Endothelial cell of umbilical vein (primary cell): ENCODE measurements around the gene LRRC53. TPM values are rescaled to one million over a fixed set of nuclear protein-coding genes. Genes with fewer than 3 reads are reported as not detected.

Experiments used
- BruUV-seq: library from RNA; stranded (reverse); fragments of 400-500 nt; replicated peaks from 2 replicates; lab custom pipeline; 2021; lab: Mats Ljungman, UMichigan
- CTCF ChIA-PET: fragments of 300-600, 350-600 bp; sonication (Branson Sonifier 250); formaldehyde crosslinking; loops from one replicate; lab custom pipeline; 2021; ENCODE audit warnings: antibody characterized with exemption, inconsistent platforms; lab: Charles Lee
- POLR2A ChIA-PET: fragments of 300-600, 350-600 bp; sonication (Branson Sonifier 250); formaldehyde crosslinking; loops from one replicate; lab custom pipeline; 2021; ENCODE audit warnings: antibody characterized with exemption, inconsistent platforms; lab: Charles Lee
- DNase-seq: peaks from one replicate; pipeline ENCODE4 v3.0.0-alpha.2; 2011; ENCODE audit warnings: low read depth, low spot score
- FAIRE-seq: peaks from 2 replicates; lab custom pipeline; 2011; peaks lifted over from hg19 to GRCh38; lab: Jason Lieb, UNC
- H2AFZ ChIP-seq: 2 replicates; pipeline ENCODE4 v1.6.0; 2012; ENCODE audit warnings: low read depth, low read length, control low read depth, inconsistent platforms
- H3K27ac ChIP-seq: 2 replicates; pipeline ENCODE4 v1.5.1; 2011; ENCODE audit warnings: low read depth, mild to moderate bottlenecking, control low read depth, low read length, moderate library complexity; ENCODE audit not compliant: insufficient read depth
- H3K27me3 ChIP-seq, 2 experiments: 2 replicates each; pipeline versions ENCODE4 v1.6.0 to v1.6.1; 2011; ENCODE audit warnings: low read length in 2 of 2, mixed read lengths in 1 of 2; ENCODE audit not compliant: control insufficient read depth in 2 of 2, insufficient read depth in 2 of 2
- H3K36me3 ChIP-seq, 2 experiments: 2 replicates in 1 of 2; 3 replicates in 1 of 2; pipeline ENCODE4 v1.5.1; 2011; ENCODE audit warnings: low read length in 2 of 2, mild to moderate bottlenecking in 1 of 2, moderate library complexity in 1 of 2; ENCODE audit not compliant: control insufficient read depth in 2 of 2, insufficient read depth in 2 of 2; ENCODE audit errors: extremely low read depth in 1 of 2
- H3K4me1 ChIP-seq: 3 replicates; pipeline ENCODE4 v1.5.1; 2011; ENCODE audit warnings: mild to moderate bottlenecking, low read length; ENCODE audit not compliant: control insufficient read depth, insufficient read depth; ENCODE audit errors: extremely low read depth
- H3K4me2 ChIP-seq: 2 replicates; pipeline ENCODE4 v1.6.1; 2011; ENCODE audit warnings: low read length, control low read depth, mixed read lengths; ENCODE audit not compliant: insufficient read depth
- H3K4me3 ChIP-seq, 3 experiments: fragments of 200-600 bp in 1 of 3; sonication (generic), shearing (Covaris generic) in 1 of 3; replicated peaks in 1 of 3; 2 replicates each; pipeline ENCODE4 v1.5.1; 2011 to 2016; ENCODE audit warnings: control low read depth in 3 of 3, low read length in 3 of 3, mild to moderate bottlenecking in 2 of 3, inconsistent platforms in 1 of 3, low read depth in 1 of 3, moderate library complexity in 1 of 3; ENCODE audit not compliant: insufficient read depth in 1 of 3
- H3K79me2 ChIP-seq: 2 replicates; pipeline ENCODE4 v1.6.0; 2012; ENCODE audit warnings: low read length, inconsistent platforms; ENCODE audit not compliant: control insufficient read depth, insufficient read depth
- H3K9ac ChIP-seq: replicated peaks from 2 replicates; pipeline ENCODE3; 2011; ENCODE audit warnings: low read length, control low read depth; ENCODE audit not compliant: insufficient read depth; ENCODE audit errors: extremely low read depth
- H3K9me1 ChIP-seq: replicated peaks from 3 replicates; pipeline ENCODE4 v1.6.0; 2011; ENCODE audit warnings: mild to moderate bottlenecking, low read length; ENCODE audit not compliant: control insufficient read depth, insufficient read depth; ENCODE audit errors: extremely low read depth
- H3K9me3 ChIP-seq: replicated peaks from 2 replicates; pipeline ENCODE4 v1.5.1; 2012; ENCODE audit warnings: low read length, inconsistent platforms; ENCODE audit not compliant: control insufficient read depth, insufficient read depth
- H4K20me1 ChIP-seq: replicated peaks from 2 replicates; pipeline ENCODE3; 2011; ENCODE audit warnings: mild to moderate bottlenecking, low read length; ENCODE audit not compliant: control insufficient read depth, insufficient read depth; ENCODE audit errors: extremely low read depth
- CTCF ChIP-seq, 2 donors: IDR thresholded peaks; 1 replicate in 1 of 2; 2 replicates in 1 of 2; pipeline ENCODE4 v1.5.1; 2011; ENCODE audit warnings: low read length in 2 of 2, mild to moderate bottlenecking in 2 of 2, moderate library complexity in 2 of 2, control low read depth in 1 of 2, inconsistent platforms in 1 of 2, low read depth in 1 of 2; ENCODE audit not compliant: insufficient read depth in 1 of 2; ENCODE audit errors: extremely low read depth in 1 of 2
- EZH2 ChIP-seq: IDR thresholded peaks from 2 replicates; pipeline ENCODE4 v1.6.1; 2012; ENCODE audit warnings: borderline replicate concordance, low read depth, mild to moderate bottlenecking, moderate library complexity, low read length, inconsistent platforms; ENCODE audit not compliant: severe bottlenecking
- FOS ChIP-seq: IDR thresholded peaks from 2 replicates; pipeline ENCODE4 v1.6.1; 2011; ENCODE audit warnings: mild to moderate bottlenecking, low read length, moderate library complexity, borderline replicate concordance; ENCODE audit not compliant: insufficient read depth
- GATA2 ChIP-seq: IDR thresholded peaks from 2 replicates; pipeline ENCODE4 v1.7.0; 2011; ENCODE audit warnings: low read depth, mild to moderate bottlenecking, moderate library complexity, mixed read lengths, low read length; ENCODE audit not compliant: insufficient read length, insufficient read depth
- JUN ChIP-seq: IDR thresholded peaks from 2 replicates; pipeline ENCODE4 v1.6.1; 2011; ENCODE audit warnings: borderline replicate concordance, low read depth; ENCODE audit not compliant: insufficient read length, insufficient read depth
- MAX ChIP-seq: IDR thresholded peaks from 2 replicates; pipeline ENCODE4 v1.6.1; 2011; ENCODE audit not compliant: insufficient read depth, insufficient read length
- MYC ChIP-seq: IDR thresholded peaks from one replicate; pipeline ENCODE4 v1.6.1; 2011; ENCODE audit warnings: mild to moderate bottlenecking, low read depth, low read length
- POLR2A ChIP-seq: IDR thresholded peaks from 2 replicates; pipeline ENCODE4 v1.6.1; 2012; ENCODE audit warnings: low read depth, mild to moderate bottlenecking, control low read depth, low read length
- POLR2AphosphoS5 ChIP-seq: IDR thresholded peaks from 2 replicates; pipeline ENCODE4 v1.6.1; 2012; ENCODE audit warnings: low read depth, mild to moderate bottlenecking, control low read depth, low read length, moderate library complexity; ENCODE audit not compliant: insufficient read depth
- dilution Hi-C: fragments of 300-500 bp; cut with MboI; formaldehyde crosslinking; loops from one replicate; pipeline ENCODE4 v1.15.0; 2019; ENCODE audit warnings: low sequenced_read_pairs; ENCODE audit not compliant: extremely low pct_ligation_motif_present
- intact Hi-C: fragments of 100-400 bp; cut with micrococcal nuclease; formaldehyde crosslinking; loops from one replicate; pipeline ENCODE4 v1.10.0; 2022
- polyA plus RNA-seq, 4 experiments: library from polyadenylated mRNA; depleted of rRNA in 3 of 4; stranded (reverse) in 3 of 4; unstranded in 1 of 4; fragments of >200 nt; gene quantifications; 2 replicates each; pipeline versions ENCODE4 v1.2.1 to v1.2.3, GENCODE V29; 2011 to 2012; ENCODE audit warnings: missing spikeins in 1 of 4
- total RNA-seq: library from RNA; stranded (reverse); gene quantifications from 2 replicates; pipeline ENCODE4 v1.2.3, GENCODE V29; 2021

LRRC53 gene
- total and polyA plus RNA-seq, 2 donors (not counting 3 experiments of a cell fraction or from before 2014, with no cell fraction given): not detected

DNA sequence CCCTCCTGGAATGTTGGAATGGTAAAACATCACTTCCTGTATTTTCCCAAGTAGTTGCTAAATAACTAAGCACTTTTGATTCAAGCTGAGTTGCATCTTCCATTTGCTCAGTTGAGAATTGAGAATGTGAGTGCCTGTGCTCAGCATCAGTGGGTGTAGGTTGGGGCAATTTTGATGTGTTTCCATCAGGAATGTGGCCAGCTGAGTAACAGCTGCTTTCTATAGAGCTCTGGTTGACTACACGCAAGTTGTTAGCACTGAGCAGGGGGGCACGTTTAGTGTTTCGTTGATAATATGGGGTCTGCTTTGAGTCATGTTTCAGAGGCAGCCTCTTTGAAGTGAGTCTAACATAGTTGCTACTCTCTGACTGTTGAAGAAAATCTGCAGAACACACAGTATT, 41.5 kb downstream of the LRRC53 start:
- H3K9ac ChIP-seq: no peak overlapping the region
- DNase-seq (no peak), FAIRE-seq (no peak)
- no peaks in the 10 kb centered on the region for H3K79me2 ChIP-seq
- no peaks in the 10 kb centered on the region for H3K9me1 ChIP-seq
- no peak overlapping the region for H3K4me3 ChIP-seq
- no peak overlapping the region for H3K27ac ChIP-seq
- H3K9me3 ChIP-seq: no peaks in the 10 kb centered on the region
- H3K36me3 ChIP-seq: no peaks in the 10 kb centered on the region
- POLR2A ChIA-PET: no interaction called here
- intact Hi-C loops: no loop called here
- dilution Hi-C loops: no loop called here
- no TSS peak for BruUV-seq
- TF ChIP-seq FOS: no peak
- no peak for TF ChIP-seq POLR2AphosphoS5
- TF ChIP-seq EZH2: no peak
- no peak for TF ChIP-seq JUN
- no peak for TF ChIP-seq MAX
- TF ChIP-seq GATA2: no peak
- no peak for TF ChIP-seq CTCF (IDR thresholded peaks at IDR 0.05; ENCODE audit: extremely low read depth in 1 of 2, insufficient read depth in 1 of 2, low read depth in 1 of 2, low read length in 2 of 2)
- TF ChIP-seq POLR2A: no peak
- TF ChIP-seq MYC: no peak
- no peak overlapping the region for H2AFZ ChIP-seq
- no peak overlapping the region for H3K4me2 ChIP-seq
- no peaks in the 10 kb centered on the region for H4K20me1 ChIP-seq
- H3K4me1 ChIP-seq: no peaks in the 10 kb centered on the region
- CTCF ChIA-PET: no interaction called here
- H3K27me3 ChIP-seq: no peaks in the 10 kb centered on the region
